ENCODE measurements around the gene PBRM1. TPM values are rescaled to one million over a fixed set of nuclear protein-coding genes. Genes with fewer than 3 reads are reported as not detected.

Gene PBRM1
- total RNA-seq, 6 experiments from 2014 or later = 17.1 to 36.4 (median 27.2) TPM

DNA sequence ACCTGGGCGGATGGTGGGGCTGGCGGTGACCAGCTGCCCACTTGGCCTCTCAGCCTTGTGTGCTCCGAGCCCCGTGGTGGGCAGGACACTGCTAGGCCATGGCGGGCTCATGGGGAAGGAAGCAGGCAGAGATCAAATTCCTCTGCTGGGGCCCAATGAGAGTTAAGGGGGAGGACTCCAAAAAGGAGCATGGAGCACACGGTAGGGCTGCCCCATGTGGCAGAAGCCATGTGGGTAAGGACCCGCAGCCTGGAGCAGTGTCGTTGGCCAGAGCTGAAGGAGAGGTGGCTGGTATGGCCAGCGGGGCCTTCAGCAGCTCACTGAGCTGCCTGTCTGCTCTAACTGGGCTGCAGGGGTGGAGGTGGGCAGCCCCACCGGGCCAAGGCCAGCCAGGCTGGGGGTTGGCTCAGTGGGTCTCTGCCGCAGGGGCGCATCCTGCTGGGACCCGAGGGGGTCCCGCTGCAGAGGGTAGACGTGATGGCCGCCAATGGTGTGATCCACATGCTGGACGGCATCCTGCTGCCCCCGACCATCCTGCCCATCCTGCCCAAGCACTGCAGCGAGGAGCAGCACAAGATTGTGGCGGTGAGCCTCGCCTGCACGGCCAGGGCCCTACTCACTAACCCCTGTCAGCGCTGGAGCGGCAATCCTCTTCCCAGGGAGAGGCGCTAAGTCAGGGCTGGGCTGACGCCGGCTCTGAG, 179.3 kb downstream of the PBRM1 start:
- intact Hi-C loops (cut with DNase I) = no loop called here
- WGBS (ENCODE audit: insufficient coverage, low coverage, low lambda C conversion rate, missing lambda C conversion rate) = no CpG with 5 or more reads among the region's 27 CpGs
- no peak for ATAC-seq

DNA sequence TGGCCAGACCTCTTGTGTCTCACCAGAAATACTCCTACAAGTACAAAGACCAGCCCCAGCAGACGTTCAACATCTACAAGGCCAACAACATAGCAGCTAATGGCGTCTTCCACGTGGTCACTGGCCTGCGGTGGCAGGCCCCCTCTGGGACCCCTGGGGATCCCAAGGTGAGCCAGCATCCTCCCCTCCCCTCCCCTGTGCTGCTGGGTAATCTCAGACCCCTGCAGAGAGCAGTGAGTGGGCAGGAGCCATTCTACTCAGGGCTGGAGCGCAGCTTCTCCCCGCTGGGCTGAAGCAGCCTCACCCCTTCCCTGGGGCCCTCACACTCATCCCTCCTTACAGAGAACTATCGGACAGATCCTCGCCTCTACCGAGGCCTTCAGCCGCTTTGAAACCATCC, 180.7 kb downstream of the PBRM1 start:
- 81% methylated on average over 6 of the region's 10 CpGs for WGBS (ENCODE audit: insufficient coverage, low coverage, low lambda C conversion rate, missing lambda C conversion rate)
- Histone ChIP-seq H3K9me3 (no peaks in the 10 kb centered on the region), H3K27me3 (no peaks in the 10 kb centered on the region), H3K4me3 (no peak overlapping the region), H3K36me3 (peaks cover 0 to 5% (median 0%) of the 10 kb centered on the region in 4 donors), H3K4me1 (no peaks in the 10 kb centered on the region), H3K27ac (no peak overlapping the region)
- no peak for TF ChIP-seq POLR2A (IDR thresholded peaks at IDR 0.05)
- TF ChIP-seq, protein P1, sequence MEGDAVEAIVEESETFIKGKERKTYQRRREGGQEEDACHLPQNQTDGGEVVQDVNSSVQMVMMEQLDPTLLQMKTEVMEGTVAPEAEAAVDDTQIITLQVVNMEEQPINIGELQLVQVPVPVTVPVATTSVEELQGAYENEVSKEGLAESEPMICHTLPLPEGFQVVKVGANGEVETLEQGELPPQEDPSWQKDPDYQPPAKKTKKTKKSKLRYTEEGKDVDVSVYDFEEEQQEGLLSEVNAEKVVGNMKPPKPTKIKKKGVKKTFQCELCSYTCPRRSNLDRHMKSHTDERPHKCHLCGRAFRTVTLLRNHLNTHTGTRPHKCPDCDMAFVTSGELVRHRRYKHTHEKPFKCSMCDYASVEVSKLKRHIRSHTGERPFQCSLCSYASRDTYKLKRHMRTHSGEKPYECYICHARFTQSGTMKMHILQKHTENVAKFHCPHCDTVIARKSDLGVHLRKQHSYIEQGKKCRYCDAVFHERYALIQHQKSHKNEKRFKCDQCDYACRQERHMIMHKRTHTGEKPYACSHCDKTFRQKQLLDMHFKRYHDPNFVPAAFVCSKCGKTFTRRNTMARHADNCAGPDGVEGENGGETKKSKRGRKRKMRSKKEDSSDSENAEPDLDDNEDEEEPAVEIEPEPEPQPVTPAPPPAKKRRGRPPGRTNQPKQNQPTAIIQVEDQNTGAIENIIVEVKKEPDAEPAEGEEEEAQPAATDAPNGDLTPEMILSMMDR (IDR thresholded peaks at IDR 0.05) = no peak
- no peak for ATAC-seq
- no peak for DNase-seq
- intact Hi-C loops (cut with DNase I) = no loop called here

More for the DNA sequence above, 179.3 kb downstream of the PBRM1 start:
- no peak overlapping the region for H3K27ac ChIP-seq
- H3K36me3 ChIP-seq = peaks cover 0 to 5% (median 0%) of the 10 kb centered on the region in 4 donors
- H3K27me3 ChIP-seq = no peaks in the 10 kb centered on the region
- TF ChIP-seq, protein P1 (IDR thresholded peaks at IDR 0.05) = no peak
- TF ChIP-seq POLR2A (IDR thresholded peaks at IDR 0.05) = no peak
- no peak for DNase-seq
- H3K9me3 ChIP-seq = no peaks in the 10 kb centered on the region
- H3K4me1 ChIP-seq = no peaks in the 10 kb centered on the region
- no peak overlapping the region for H3K4me3 ChIP-seq

DNA sequence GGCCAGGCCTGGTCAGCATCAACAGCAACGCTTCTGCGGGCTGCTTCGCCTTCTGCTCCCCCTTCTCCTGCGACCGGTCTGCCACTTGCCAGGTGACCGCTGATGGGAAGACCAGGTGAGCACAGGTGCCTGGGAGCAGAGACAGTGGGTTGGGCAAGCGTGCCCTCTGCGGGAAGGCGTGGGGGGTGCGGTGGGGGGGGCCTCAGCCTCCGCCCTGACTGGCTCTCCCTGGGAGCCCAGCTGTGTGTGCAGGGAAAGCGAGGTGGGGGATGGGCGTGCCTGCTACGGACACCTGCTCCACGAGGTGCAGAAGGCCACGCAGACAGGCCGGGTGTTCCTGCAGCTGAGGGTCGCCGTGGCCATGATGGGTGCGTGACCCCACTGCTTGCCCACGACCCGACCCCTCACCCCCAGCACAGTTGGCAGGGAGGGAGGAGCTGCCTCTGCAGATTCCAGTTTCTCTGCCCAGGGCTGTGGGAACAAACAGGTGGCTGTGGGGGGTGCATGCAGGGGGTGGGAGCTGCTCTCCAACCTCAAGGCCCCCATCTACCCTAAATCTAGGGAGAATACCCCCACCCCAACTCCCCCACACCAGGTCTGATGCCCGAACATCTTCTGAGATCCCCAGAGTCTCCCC, 181.8 kb downstream of the PBRM1 start:
- Histone ChIP-seq H3K4me1 (no peaks in the 10 kb centered on the region), H3K27me3 (no peaks in the 10 kb centered on the region), H3K36me3 (peaks cover 0 to 5% (median 0%) of the 10 kb centered on the region in 4 donors), H3K9me3 (no peaks in the 10 kb centered on the region), H3K27ac (no peak overlapping the region), H3K4me3 (no peak overlapping the region)
- no peak for TF ChIP-seq POLR2A (IDR thresholded peaks at IDR 0.05)
- DNase-seq = no peak
- ATAC-seq = no peak
- intact Hi-C loops (cut with DNase I) = no loop called here
- WGBS (ENCODE audit: insufficient coverage, low coverage, low lambda C conversion rate, missing lambda C conversion rate) = 100% methylated on average over 1 of the region's 23 CpGs

DNA sequence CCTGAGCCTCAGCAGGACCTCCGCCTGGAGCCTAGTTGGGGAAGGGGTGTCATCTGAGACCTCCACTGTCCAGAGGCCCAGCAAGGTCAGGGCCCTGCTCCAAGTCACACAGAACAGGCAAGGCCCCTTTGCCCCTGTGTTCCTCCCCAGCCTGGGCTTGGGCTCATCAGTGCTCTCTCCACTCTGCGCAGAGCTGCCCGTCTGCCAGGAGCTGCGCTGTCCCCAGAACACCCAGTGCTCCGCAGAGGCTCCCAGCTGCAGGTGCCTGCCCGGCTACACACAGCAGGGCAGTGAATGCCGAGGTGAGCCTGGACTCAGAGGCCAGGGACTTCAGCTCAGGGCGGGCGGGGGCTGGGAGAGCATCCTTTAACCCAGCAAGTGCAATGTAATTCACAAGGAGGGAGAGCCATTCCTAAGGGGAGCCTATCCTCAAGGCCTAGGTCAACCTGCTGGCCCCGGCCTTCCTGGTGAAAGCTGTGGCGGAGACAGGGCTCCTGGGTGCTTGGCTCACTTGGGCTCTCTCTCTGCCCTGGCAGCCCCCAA, 182.8 kb downstream of the PBRM1 start:
- Histone ChIP-seq H3K27ac (no peak overlapping the region), H3K36me3 (peaks cover 0 to 5% (median 0%) of the 10 kb centered on the region in 4 donors), H3K4me1 (no peaks in the 10 kb centered on the region), H3K27me3 (no peaks in the 10 kb centered on the region), H3K4me3 (no peak overlapping the region), H3K9me3 (no peaks in the 10 kb centered on the region)
- TF ChIP-seq, protein P1 (IDR thresholded peaks at IDR 0.05) = no peak
- TF ChIP-seq POLR2A (IDR thresholded peaks at IDR 0.05) = no peak
- intact Hi-C loops (cut with DNase I) = no loop called here
- no CpG with 5 or more reads among the region's 11 CpGs for WGBS (ENCODE audit: insufficient coverage, low coverage, low lambda C conversion rate, missing lambda C conversion rate)
- ATAC-seq = no peak
- no peak for DNase-seq

DNA sequence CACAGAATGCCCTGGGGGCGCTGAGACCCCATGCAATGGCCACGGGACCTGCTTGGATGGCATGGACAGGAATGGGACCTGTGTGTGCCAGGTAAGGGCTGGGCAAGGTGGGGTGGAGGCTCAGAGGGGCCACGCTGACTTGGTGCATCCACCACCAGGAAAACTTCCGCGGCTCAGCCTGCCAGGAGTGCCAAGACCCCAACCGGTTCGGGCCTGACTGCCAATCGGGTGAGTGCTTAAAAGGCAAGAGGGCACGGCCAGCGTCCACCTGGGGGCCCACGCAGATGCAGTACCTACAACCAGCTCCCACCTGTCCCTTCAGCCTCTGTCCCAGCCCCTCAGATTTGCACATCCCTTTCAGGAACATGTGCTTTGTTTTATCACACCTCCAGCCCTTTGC, 183.7 kb downstream of the PBRM1 start:
- Histone ChIP-seq H3K9me3 (no peaks in the 10 kb centered on the region), H3K27ac (no peak overlapping the region), H3K36me3 (peaks cover 0 to 5% (median 0%) of the 10 kb centered on the region in 4 donors), H3K27me3 (no peaks in the 10 kb centered on the region), H3K4me1 (no peaks in the 10 kb centered on the region), H3K4me3 (no peak overlapping the region)
- ATAC-seq = no peak
- no CpG with 5 or more reads among the region's 11 CpGs for WGBS (ENCODE audit: insufficient coverage, low coverage, low lambda C conversion rate, missing lambda C conversion rate)
- DNase-seq = no peak
- TF ChIP-seq POLR2A (IDR thresholded peaks at IDR 0.05) = no peak
- TF ChIP-seq, protein P1 (IDR thresholded peaks at IDR 0.05) = no peak
- intact Hi-C loops (cut with DNase I) = no loop called here
